ENCODE data around the gene TMPRSS9.
"Not testable (repeated sequence)": the region's sequence is repeated elsewhere in the genome, so short reads cannot be mapped to it uniquely, and the experiment has no call there.

Gene TMPRSS9

DNA sequence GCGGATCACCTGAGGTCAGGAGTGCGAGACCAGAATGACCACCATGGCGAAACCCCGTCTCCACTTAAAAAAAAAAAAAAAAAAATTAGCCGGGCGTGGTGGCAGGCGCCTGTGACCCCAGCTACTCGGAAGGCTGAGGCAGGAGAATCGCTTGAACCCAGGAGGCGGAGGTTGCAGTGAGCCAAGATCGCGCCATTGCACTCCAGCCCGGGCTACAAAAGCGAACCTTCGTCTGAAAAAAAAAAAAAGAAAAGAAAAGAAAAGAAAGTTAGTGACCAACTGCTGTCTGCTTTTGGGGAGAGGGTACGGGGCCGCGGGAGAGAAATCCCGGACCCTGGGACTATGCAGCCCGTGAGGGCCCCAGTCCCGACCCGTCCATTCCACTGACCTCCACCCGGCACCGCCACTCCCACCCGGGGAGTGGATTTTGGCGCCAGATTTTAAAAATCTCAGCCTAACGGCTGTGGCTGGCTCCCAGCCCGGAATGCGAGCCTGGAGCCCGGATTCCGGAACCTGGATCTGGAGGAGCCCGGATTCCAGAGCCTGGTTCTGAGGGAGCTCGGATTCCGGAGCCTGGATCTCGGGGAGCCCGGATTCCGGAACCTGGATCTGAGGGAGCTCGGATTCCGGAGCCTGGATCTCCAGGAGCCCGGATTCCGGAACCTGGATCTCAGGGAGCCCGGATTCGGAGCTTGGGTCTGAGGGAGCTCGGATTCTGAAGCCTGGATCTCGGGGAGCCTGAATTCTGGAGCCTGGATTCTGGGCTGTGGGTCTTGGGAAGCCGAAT, 102.8 kb downstream of the TMPRSS9 start:
- no peak for DNase-seq

DNA sequence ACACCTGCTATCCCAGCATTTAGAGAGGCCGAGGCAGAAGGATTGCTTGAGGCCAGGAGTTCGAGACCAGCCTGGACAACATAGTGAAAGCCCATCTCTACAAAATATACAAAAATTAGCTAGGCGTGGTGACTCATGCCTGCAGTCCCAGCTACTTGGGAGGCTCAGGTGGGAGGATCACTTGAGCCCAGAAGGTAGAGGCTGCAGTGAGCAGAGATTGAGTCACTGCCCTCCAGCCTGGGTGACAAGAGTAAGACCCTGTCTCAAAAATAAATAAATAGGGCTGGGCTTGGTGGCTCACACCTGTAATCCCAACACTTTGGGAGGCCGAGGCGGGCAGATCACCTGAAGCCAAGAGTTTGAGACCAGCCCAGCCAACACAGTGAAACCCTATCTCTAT, 103.6 kb downstream of the TMPRSS9 start:
- DNase-seq: not testable (repeated sequence)

DNA sequence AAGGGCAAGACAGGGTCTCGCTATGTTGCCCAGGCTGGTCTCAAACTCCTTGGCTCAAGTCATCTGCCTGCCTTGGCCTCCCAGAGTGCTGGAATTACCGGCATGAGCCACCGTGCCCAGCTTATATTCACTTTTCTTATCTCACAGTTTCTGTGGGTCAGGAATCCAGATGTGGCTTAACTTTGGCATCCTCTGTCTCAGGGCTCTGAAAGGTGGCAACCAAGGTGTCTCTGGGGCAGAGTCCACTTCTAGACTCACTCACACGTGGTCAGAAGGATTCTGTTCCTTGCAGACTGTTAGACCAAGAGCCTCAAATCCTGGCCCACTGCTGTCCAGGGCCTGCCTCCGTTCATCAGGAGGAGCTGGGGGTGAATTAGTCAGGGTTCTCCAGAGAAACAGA, 104.3 kb downstream of the TMPRSS9 start:
- no peak for DNase-seq

DNA sequence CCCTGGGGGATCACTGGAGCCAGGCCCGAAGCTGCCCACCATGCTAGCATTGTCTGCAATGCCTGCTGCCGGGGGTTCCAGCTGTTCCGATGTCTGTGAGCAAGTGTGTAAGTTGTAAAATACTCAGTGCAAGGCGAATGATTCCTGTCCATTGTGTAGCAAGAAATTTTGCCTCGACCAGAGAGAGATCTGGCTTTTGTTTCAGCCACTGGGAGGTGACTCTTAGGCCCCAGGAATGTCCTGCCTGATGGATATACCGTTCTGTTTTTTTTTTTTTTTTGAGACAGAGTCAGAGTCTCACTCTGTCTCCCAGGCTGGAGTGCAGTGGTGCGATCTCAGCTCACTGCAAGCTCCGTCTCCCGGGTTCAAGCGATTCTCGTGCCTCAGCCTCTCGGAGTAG, 108.5 kb downstream of the TMPRSS9 start:
- DNase-seq: no peak

DNA sequence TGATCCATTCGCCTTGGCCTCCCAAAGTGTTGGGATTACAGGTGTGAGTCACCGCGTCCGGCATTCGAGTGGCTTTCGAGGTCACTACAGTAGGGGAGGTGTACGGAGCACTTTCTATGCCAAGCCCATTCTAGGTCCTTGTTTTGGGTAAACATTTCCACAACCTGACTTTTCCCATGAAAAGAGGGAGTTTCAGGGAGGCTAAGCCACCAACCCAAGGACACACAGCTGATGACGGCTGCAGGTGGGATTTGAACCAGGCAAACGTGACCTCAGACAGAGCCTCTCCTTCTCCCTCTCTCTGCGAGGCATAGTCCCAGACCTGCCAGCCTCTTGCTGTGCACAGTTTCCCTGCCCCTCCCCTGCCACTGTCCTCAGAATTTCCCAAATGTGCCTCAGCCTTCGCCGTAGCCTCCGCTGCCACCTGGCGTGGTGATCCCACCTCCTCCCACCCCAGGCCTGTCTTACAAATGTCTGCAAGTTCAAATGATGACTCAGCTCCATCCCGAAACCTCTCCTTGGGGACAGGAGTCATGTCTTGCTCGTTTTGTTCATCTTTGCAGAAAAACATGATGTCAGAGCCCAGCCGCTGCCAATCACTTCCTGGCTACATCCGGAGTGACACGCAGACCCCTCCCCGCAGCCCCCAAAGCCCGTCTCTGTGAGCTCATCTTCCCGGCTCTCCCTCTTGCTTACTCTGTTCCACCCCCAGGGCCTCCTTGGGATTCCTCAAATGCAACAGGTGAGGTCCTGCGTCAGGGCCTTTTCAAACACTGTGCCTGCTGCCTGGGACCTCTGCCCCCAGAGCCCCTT, 109.2 kb downstream of the TMPRSS9 start:
- DNase-seq: peak; percentile 39

DNA sequence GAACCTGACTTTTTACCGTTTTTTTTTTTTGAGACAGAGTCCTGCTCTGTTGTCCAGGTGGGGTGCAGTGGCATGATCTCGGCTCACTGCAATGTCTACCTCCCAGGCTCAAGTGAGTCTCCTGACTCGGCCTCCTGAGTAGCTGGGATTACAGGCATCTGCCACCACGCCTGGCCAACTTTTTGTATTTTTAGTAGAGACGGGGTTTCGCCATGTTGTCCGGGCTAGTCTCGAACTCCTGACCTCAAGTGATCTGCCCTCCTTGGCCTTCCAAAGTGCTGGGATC, 109.8 kb downstream of the TMPRSS9 start:
- not testable (repeated sequence) for DNase-seq

DNA sequence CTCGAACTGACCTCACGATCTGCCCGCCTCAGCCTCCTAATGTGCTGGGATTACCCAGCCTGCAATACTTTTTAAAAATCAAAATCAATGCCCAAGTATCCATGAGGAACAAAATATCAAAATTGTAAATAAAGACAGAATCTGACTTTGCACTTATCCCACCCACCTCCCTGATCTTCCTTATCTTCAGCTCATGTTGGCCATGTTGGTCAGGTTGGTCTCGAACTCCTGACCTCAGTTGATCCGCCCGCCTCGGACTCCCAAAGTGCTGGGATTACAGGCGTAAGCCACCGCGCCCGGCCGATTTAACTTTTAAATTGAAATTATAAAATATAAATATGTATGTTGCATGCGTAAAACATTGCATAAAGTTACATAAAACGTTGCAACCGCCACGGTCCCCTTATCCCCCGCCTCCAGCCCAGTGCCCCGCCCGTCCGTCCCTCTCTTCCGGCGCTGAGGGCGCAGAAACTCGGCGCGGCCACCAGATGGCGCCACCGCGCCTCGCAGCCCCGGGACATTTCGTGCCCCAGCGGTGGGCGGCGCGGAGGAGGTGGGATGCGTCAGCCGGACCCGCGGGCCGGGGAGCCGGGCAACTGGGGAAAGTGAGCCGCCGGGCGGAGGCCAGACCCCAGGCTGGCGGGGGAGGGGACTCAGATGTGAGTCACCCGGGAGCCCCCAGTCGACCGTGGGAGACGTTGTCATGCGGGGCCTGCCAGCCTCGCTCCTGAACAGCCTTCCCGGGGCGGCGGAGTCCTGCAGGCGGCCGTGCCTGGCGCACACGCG, 114.4 kb downstream of the TMPRSS9 start:
- DNase-seq: peak; percentile 87

DNA sequence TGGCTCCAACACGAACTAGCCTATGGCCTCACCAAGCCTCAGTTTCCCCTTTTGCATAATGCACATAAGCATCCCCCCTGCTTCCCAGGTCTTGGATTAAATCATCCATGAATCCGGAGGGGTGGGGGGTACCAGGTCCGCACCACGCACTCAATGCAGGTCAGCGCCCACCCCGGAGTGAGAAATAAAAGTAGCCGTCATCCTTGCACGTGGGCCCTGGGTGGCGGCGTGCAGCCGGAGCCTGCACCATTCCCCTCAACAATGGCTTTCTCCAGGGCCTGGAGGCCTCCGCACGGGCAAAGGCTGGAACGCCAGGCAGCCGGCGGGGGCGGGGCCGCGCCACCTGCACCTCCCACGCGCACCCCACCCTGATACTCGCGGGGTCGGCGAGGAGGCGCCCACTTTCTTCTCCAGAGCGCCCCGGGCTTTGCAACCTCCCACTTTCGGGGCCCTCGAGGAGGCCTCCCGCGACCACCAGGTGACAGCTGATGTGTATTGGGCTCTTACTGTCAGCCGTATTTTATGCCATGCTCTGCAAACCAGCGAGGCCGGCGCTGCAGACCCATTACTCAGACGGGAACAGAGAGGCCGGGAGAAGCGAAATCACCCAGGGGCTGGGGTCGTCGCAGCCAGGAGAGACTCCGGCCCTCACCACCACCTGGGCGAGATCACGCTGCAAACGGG, 115.1 kb downstream of the TMPRSS9 start:
- peak; percentile 68 for DNase-seq

Data from CD4-positive, alpha-beta T cell treated with Interleukin-6 for 4 hours (primary cell).